Measurements from ENCODE around the gene ART1.

Gene ART1

DNA sequence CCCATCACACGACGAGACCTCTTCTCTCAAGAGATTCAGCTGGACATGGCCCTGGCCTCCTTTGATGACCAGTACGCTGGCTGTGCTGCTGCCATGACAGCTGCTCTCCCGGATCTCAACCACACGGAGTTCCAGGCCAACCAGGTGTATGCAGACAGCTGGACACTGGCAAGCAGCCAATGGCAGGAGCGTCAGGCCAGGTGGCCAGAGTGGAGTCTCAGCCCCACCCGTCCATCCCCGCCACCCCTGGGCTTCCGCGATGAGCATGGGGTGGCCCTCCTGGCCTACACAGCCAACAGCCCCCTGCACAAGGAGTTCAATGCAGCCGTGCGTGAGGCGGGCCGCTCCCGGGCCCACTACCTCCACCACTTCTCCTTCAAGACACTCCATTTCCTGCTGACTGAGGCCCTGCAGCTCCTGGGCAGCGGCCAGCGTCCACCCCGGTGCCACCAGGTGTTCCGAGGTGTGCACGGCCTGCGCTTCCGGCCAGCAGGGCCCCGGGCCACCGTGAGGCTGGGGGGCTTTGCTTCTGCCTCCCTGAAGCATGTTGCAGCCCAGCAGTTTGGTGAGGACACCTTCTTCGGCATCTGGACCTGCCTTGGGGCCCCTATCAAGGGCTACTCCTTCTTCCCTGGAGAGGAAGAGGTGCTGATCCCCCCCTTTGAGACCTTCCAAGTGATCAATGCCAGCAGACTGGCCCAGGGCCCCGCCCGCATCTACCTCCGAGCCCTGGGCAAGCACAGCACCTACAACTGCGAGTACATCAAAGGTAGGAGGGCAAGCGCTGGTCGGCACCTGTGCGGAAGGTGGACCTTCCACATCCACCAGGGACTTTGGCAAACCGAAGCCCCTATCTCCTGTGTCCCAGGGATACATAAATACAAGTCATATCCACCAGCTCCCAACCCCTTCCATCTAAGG lies 14.9 kb downstream of the ART1 start:
- H3K4me3 ChIP-seq (ENCODE audit: low read length) = no peak overlapping the region
- H3K4me1 ChIP-seq (ENCODE audit: control insufficient read depth, insufficient read depth, low read length) = no peaks in the 10 kb centered on the region

DNA sequence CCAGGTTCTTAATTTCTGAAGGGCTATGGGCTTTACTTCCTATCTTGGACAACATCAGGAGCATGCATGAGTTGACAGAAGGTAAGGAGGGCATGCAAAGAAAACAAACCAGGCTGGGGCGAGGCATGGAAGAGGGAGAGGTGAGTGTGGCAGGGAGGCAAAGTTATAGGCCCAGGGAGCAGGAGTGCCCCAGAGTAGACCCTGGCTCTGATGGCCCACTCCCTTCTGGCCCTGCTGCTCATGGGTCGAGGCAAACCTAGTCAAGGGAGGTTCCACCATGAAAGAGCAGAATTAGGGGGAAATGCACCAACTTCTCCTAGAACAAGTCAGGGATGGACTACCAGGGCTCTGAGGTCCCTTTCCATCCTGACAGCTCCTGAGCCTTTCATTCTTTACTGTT lies 16.0 kb downstream of the ART1 start:
- Histone ChIP-seq H3K4me3 (ENCODE audit: low read length) (no peak overlapping the region), H3K27ac (ENCODE audit: low read depth, low read length) (no peak overlapping the region)

More for the DNA sequence above, 14.9 kb downstream of the ART1 start:
- Histone ChIP-seq H3K36me3 (ENCODE audit: control insufficient read depth, insufficient read depth, low read length) (no peaks in the 10 kb centered on the region), H3K27ac (ENCODE audit: low read depth, low read length) (no peak overlapping the region), H3K27me3 (ENCODE audit: control insufficient read depth, insufficient read depth, low read length) (no peaks in the 10 kb centered on the region), H3K9ac (ENCODE audit: low read length) (no peak overlapping the region)

GRCh38 chr11:3662856-3663255 lies 17.9 kb downstream of the ART1 start:
- H3K27me3 ChIP-seq (ENCODE audit: control insufficient read depth, insufficient read depth, low read length) = no peaks in the 10 kb centered on the region
- H3K4me1 ChIP-seq (ENCODE audit: control insufficient read depth, insufficient read depth, low read length) = no peaks in the 10 kb centered on the region
- H3K27ac ChIP-seq (ENCODE audit: low read depth, low read length) = no peak overlapping the region

More for the DNA sequence above, 16.0 kb downstream of the ART1 start:
- Histone ChIP-seq H3K9ac (ENCODE audit: low read length) (no peak overlapping the region), H3K27me3 (ENCODE audit: control insufficient read depth, insufficient read depth, low read length) (no peaks in the 10 kb centered on the region), H3K36me3 (ENCODE audit: control insufficient read depth, insufficient read depth, low read length) (peaks cover 4% of the 10 kb centered on the region), H3K4me1 (ENCODE audit: control insufficient read depth, insufficient read depth, low read length) (no peaks in the 10 kb centered on the region)

DNA sequence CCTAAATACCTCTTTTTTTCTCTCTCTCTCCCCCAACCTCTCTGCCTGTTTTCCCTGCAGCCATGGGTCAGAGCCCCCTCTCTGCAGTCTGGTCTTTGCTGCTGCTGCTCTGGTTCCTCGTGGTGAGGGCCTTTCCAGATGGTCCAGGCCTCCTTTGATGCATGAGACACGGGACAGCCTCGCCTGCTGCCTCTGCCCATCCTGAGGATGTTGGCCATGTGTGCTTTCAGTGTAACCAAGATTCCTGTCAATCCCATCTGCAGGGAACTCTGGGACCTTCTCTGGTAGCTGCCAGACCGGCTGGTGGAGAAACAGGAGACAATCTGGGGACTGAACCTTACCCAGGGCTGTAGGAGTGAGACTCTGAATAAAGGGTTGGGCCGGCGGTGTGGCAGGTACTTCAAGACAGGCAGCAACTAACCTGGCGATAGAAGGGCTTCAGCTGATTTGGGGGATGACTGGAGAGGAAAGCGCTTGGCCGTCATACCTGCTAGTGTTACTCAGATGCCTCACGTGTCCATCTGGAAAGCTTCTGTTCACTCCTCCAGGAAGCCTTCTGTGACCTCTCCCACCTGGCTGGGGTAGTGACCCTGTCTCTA lies 19.2 kb downstream of the ART1 start:
- no peaks in the 10 kb centered on the region for H3K27me3 ChIP-seq (ENCODE audit: control insufficient read depth, insufficient read depth, low read length)
- no peak overlapping the region for H3K4me3 ChIP-seq (ENCODE audit: low read length)
- H3K4me1 ChIP-seq (ENCODE audit: control insufficient read depth, insufficient read depth, low read length) = no peaks in the 10 kb centered on the region
- H3K27ac ChIP-seq (ENCODE audit: low read depth, low read length) = no peak overlapping the region
- peaks cover 14% of the 10 kb centered on the region for H3K36me3 ChIP-seq (ENCODE audit: control insufficient read depth, insufficient read depth, low read length)
- H3K9ac ChIP-seq (ENCODE audit: low read length) = no peak overlapping the region

More at GRCh38 chr11:3662856-3663255, 17.9 kb downstream of the ART1 start:
- Histone ChIP-seq H3K4me3 (ENCODE audit: low read length) (no peak overlapping the region), H3K9ac (ENCODE audit: low read length) (no peak overlapping the region), H3K36me3 (ENCODE audit: control insufficient read depth, insufficient read depth, low read length) (peaks cover 13% of the 10 kb centered on the region)

DNA sequence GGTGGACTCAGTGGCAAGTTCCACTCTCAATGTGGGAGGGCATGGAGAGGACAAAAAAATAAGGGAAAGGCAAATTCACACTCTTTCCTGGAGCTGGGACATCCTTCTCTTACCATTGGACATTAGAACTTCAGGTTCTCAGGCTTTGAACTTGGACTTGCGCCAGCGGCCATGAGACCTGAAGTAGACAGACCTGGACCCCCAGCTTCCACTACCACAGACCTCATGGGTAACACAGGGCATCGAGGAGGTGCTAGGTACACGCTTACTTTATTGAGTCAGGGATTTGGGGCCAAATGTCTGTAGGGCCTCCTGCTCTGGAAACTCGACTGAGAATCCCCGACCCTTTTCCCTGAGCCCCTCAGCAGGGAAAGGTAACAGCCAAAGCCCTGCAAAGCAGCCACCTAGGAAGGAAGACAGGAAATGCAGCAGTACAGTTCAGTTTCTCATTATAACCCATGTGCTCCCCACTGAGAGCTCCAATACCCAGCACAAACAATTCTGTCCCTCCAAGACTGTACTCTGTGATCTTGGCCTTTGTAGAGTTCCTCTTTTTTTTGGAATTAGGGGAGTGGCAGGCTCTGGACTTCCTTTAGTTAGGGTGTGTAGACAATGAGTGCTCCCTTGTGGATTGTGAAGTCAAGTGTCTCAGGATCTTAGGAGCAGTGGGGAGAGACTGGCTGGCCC lies 20.6 kb downstream of the ART1 start:
- H3K9ac ChIP-seq (ENCODE audit: low read length) = no peak overlapping the region
- no peaks in the 10 kb centered on the region for H3K4me1 ChIP-seq (ENCODE audit: control insufficient read depth, insufficient read depth, low read length)
- no peak overlapping the region for H3K27ac ChIP-seq (ENCODE audit: low read depth, low read length)
- no peak overlapping the region for H3K4me3 ChIP-seq (ENCODE audit: low read length)
- H3K36me3 ChIP-seq (ENCODE audit: control insufficient read depth, insufficient read depth, low read length) = peaks cover 15% of the 10 kb centered on the region
- no peaks in the 10 kb centered on the region for H3K27me3 ChIP-seq (ENCODE audit: control insufficient read depth, insufficient read depth, low read length)

DNA sequence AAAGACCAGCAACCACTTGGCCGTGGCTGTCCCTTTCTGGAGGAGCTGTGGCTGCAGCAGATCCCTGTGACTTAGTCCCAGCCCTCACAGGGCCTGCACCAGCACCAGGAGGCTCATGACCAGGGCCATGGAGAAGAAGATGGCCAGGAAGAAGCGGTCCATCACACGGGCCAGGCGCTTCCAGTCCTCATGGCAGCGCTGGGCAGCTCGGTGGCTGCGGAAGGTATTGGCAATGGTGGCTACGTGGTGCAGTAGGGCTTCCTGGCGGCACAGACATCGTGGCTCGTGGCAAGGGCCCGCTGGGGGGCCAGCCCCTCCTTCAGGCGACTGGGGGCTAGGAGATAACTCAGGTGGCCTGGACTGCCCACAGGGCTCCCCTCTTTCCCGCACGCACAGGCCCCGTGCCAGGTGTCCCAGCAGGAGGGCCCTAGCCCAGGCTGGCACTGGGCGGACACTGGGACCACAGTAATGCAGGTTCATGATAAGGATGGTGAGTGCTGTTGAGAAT lies 21.1 kb downstream of the ART1 start:
- Histone ChIP-seq H3K4me3 (ENCODE audit: low read length) (no peak overlapping the region), H3K9ac (ENCODE audit: low read length) (no peak overlapping the region), H3K36me3 (ENCODE audit: control insufficient read depth, insufficient read depth, low read length) (peaks cover 17% of the 10 kb centered on the region), H3K4me1 (ENCODE audit: control insufficient read depth, insufficient read depth, low read length) (no peaks in the 10 kb centered on the region), H3K27ac (ENCODE audit: low read depth, low read length) (no peak overlapping the region), H3K27me3 (ENCODE audit: control insufficient read depth, insufficient read depth, low read length) (no peaks in the 10 kb centered on the region)

- Histone ChIP-seq H3K27me3 (ENCODE audit: control insufficient read depth, insufficient read depth, low read length) (no peaks in the 10 kb centered on the region), H3K4me3 (ENCODE audit: low read length) (no peak overlapping the region), H3K36me3 (ENCODE audit: control insufficient read depth, insufficient read depth, low read length) (peaks cover 25% of the 10 kb centered on the region), H3K27ac (ENCODE audit: low read depth, low read length) (no peak overlapping the region), H3K9ac (ENCODE audit: low read length) (no peak overlapping the region), H3K4me1 (ENCODE audit: control insufficient read depth, insufficient read depth, low read length) (no peaks in the 10 kb centered on the region)
Observed at GRCh38 chr11:3667149-3668035, 22.5 kb downstream of the ART1 start.

- peaks cover 29% of the 10 kb centered on the region for H3K36me3 ChIP-seq (ENCODE audit: control insufficient read depth, insufficient read depth, low read length)
- no peak overlapping the region for H3K4me3 ChIP-seq (ENCODE audit: low read length)
- no peak overlapping the region for H3K27ac ChIP-seq (ENCODE audit: low read depth, low read length)
- H3K27me3 ChIP-seq (ENCODE audit: control insufficient read depth, insufficient read depth, low read length) = no peaks in the 10 kb centered on the region
- no peaks in the 10 kb centered on the region for H3K4me1 ChIP-seq (ENCODE audit: control insufficient read depth, insufficient read depth, low read length)
- no peak overlapping the region for H3K9ac ChIP-seq (ENCODE audit: low read length)
Observed at GRCh38 chr11:3669128-3669527, 24.2 kb downstream of the ART1 start.

DNA sequence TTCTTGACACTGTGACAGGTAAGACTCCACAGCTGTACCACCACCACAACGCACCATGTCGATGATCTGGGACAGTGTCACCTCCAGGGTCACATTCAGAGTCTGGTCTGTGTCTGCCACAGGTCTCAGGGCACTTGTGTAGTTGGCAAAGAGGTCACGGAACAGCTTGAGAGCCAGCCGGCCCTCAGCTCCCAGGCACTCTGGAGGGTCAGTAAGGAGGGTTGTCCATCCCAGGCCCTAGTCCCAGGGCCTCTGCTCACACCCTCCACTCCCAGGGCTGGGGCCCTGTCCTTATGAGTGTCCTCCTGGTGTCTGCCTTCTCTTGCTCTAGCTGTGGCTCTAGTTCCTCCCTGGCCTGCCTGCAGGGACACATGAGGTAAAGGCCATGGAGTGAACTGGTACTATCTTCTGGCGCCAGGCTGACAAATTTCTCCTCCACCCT lies 24.8 kb downstream of the ART1 start:
- peaks cover 31% of the 10 kb centered on the region for H3K36me3 ChIP-seq (ENCODE audit: control insufficient read depth, insufficient read depth, low read length)
- no peak overlapping the region for H3K4me3 ChIP-seq (ENCODE audit: low read length)
- H3K9ac ChIP-seq (ENCODE audit: low read length) = no peak overlapping the region
- no peaks in the 10 kb centered on the region for H3K4me1 ChIP-seq (ENCODE audit: control insufficient read depth, insufficient read depth, low read length)
- H3K27me3 ChIP-seq (ENCODE audit: control insufficient read depth, insufficient read depth, low read length) = no peaks in the 10 kb centered on the region
- no peak overlapping the region for H3K27ac ChIP-seq (ENCODE audit: low read depth, low read length)

- Histone ChIP-seq H3K4me1 (ENCODE audit: control insufficient read depth, insufficient read depth, low read length) (no peaks in the 10 kb centered on the region), H3K36me3 (ENCODE audit: control insufficient read depth, insufficient read depth, low read length) (peaks cover 36% of the 10 kb centered on the region), H3K27me3 (ENCODE audit: control insufficient read depth, insufficient read depth, low read length) (no peaks in the 10 kb centered on the region), H3K27ac (ENCODE audit: low read depth, low read length) (no peak within 1 kb of the TSS), H3K9ac (ENCODE audit: low read length) (no peak within 1 kb of the TSS), H3K4me3 (ENCODE audit: low read length) (no peak within 1 kb of the TSS)
Observed at GRCh38 chr11:3671334-3672254, 26.7 kb downstream of the ART1 start, which contains the start of gene CHRNA10. Gene CHRNA10 (minus strand): TSS chr11:3671384. CDS start chr11:3671312, 72 bp downstream.

- no peak overlapping the region for H3K27ac ChIP-seq (ENCODE audit: low read depth, low read length)
- H3K36me3 ChIP-seq (ENCODE audit: control insufficient read depth, insufficient read depth, low read length) = peaks cover 44% of the 10 kb centered on the region
- H3K27me3 ChIP-seq (ENCODE audit: control insufficient read depth, insufficient read depth, low read length) = no peaks in the 10 kb centered on the region
Observed at GRCh38 chr11:3674189-3674588, 29.3 kb downstream of the ART1 start.

More at GRCh38 chr11:3674189-3674588, 29.3 kb downstream of the ART1 start:
- H3K9ac ChIP-seq (ENCODE audit: low read length) = no peak overlapping the region
- H3K4me3 ChIP-seq (ENCODE audit: low read length) = no peak overlapping the region
- no peaks in the 10 kb centered on the region for H3K4me1 ChIP-seq (ENCODE audit: control insufficient read depth, insufficient read depth, low read length)
